HepG2 (cell line): ENCODE results near the gene LAMA1.

Experiments used
- CTCF ChIP-seq: sonication (generic); formaldehyde crosslinking; IDR thresholded peaks from 2 replicates; pipeline ENCODE4 v1.5.0; 2020; ENCODE audit warnings: mild to moderate bottlenecking, missing genetic modification reagents, moderate library complexity
- PRPF4 ChIP-seq: fragments of 200-400 bp; formaldehyde crosslinking; IDR thresholded peaks from 2 replicates; pipeline ENCODE4 v1.6.1; 2016; ENCODE audit warnings: low read length, low read depth; ENCODE audit not compliant: poor library complexity, severe bottlenecking
- RXRB ChIP-seq: IDR thresholded peaks from 2 replicates; pipeline ENCODE4 v1.6.1; 2016; ENCODE audit warnings: borderline replicate concordance, missing genetic modification reagents, missing compliant biosample characterization
- SP1 ChIP-seq, 2 experiments: fragments of 450-650 bp in 1 of 2; sonication (generic) in 1 of 2; formaldehyde crosslinking in 1 of 2; IDR thresholded peaks; 2 replicates each; pipeline versions ENCODE4 v1.4.0 to v1.6.1; 2016 to 2020; ENCODE audit warnings: missing genetic modification reagents in 1 of 2

GRCh38 chr18:7002107-7002506, 115.5 kb downstream of the LAMA1 start:
- TF ChIP-seq PRPF4 (no peak), CTCF (CRISPR knock-in tag) (no peak), SP1 (IDR thresholded peaks at IDR 0.05) (no peak), SP1 (CRISPR knock-in tag; IDR thresholded peaks at IDR 0.05) (no peak), RXRB (no peak)
